ENCODE data around the gene RSPRY1. TPM values are rescaled to one million over a fixed set of nuclear protein-coding genes. Genes with fewer than 3 reads are reported as not detected.

The RSPRY1 gene
- total RNA-seq, 2 donors from 2014 or later = 17.0 to 17.2 TPM

GRCh38 chr16:57166951-57167350 is 19.2 kb upstream of the RSPRY1 start:
- no peak overlapping the region for H3K4me3 ChIP-seq
- TF ChIP-seq CTCF (IDR thresholded peaks at IDR 0.05) = no peak
- H3K27ac ChIP-seq = no peak overlapping the region
- no peaks in the 10 kb centered on the region for H3K27me3 ChIP-seq
- no peak for DNase-seq (ENCODE audit: low spot score)
- H3K9me3 ChIP-seq = no peaks in the 10 kb centered on the region
- peaks cover 0 to 16% of the 10 kb centered on the region in 2 donors for H3K4me1 ChIP-seq
- peaks cover 75% of the 10 kb centered on the region for H3K36me3 ChIP-seq

GRCh38 chr16:57167538-57167937 is 18.6 kb upstream of the RSPRY1 start:
- Histone ChIP-seq H3K27ac (no peak overlapping the region), H3K27me3 (no peaks in the 10 kb centered on the region), H3K36me3 (peaks cover 75% of the 10 kb centered on the region), H3K4me3 (no peak overlapping the region), H3K4me1 (peaks cover 0 to 16% of the 10 kb centered on the region in 2 donors), H3K9me3 (no peaks in the 10 kb centered on the region)
- DNase-seq (ENCODE audit: low spot score) = no peak
- TF ChIP-seq CTCF (IDR thresholded peaks at IDR 0.05) = no peak

GRCh38 chr16:57167953-57168352 is 18.2 kb upstream of the RSPRY1 start:
- H3K27me3 ChIP-seq = no peaks in the 10 kb centered on the region
- no peak for DNase-seq (ENCODE audit: low spot score)
- no peak overlapping the region for H3K27ac ChIP-seq
- H3K9me3 ChIP-seq = no peaks in the 10 kb centered on the region
- peak; percentile 37 to 69 for TF ChIP-seq CTCF (IDR thresholded peaks at IDR 0.05)
- peaks cover 76% of the 10 kb centered on the region for H3K36me3 ChIP-seq
- H3K4me1 ChIP-seq = peaks cover 0 to 16% of the 10 kb centered on the region in 2 donors
- H3K4me3 ChIP-seq = no peak overlapping the region

GRCh38 chr16:57169327-57169726 is 16.8 kb upstream of the RSPRY1 start:
- Histone ChIP-seq H3K36me3 (peaks cover 73% of the 10 kb centered on the region), H3K4me3 (no peak overlapping the region), H3K27me3 (no peaks in the 10 kb centered on the region), H3K4me1 (peaks cover 0 to 16% of the 10 kb centered on the region in 2 donors), H3K9me3 (no peaks in the 10 kb centered on the region), H3K27ac (no peak overlapping the region)
- no peak for TF ChIP-seq CTCF (IDR thresholded peaks at IDR 0.05)
- DNase-seq (ENCODE audit: low spot score) = no peak

GRCh38 chr16:57172721-57173290 is 13.3 kb upstream of the RSPRY1 start:
- Histone ChIP-seq H3K4me1 (peaks cover 0 to 2% of the 10 kb centered on the region in 2 donors), H3K27me3 (no peaks in the 10 kb centered on the region), H3K4me3 (no peak overlapping the region), H3K27ac (no peak overlapping the region), H3K9me3 (no peaks in the 10 kb centered on the region), H3K36me3 (peaks cover 47% of the 10 kb centered on the region)
- no peak for DNase-seq (ENCODE audit: low spot score)
- TF ChIP-seq CTCF (IDR thresholded peaks at IDR 0.05) = no peak

GRCh38 chr16:57175896-57176295 is 10.2 kb upstream of the RSPRY1 start:
- TF ChIP-seq CTCF (IDR thresholded peaks at IDR 0.05) = no peak
- Histone ChIP-seq H3K27ac (no peak overlapping the region), H3K9me3 (no peaks in the 10 kb centered on the region), H3K4me1 (peaks cover 0 to 11% of the 10 kb centered on the region in 2 donors), H3K4me3 (no peak overlapping the region), H3K27me3 (no peaks in the 10 kb centered on the region), H3K36me3 (peaks cover 31% of the 10 kb centered on the region)
- no peak for DNase-seq (ENCODE audit: low spot score)

Measured in right atrium auricular region (tissue), 2 donors.